DMS53 (cell line): Measurements from ENCODE around the gene HOXB7.

ENCODE experiments used
- DNase-seq: peaks from one replicate; lab custom pipeline; 2025; lab: John Stamatoyannopoulos, UW

The HOXB7 gene

DNA sequence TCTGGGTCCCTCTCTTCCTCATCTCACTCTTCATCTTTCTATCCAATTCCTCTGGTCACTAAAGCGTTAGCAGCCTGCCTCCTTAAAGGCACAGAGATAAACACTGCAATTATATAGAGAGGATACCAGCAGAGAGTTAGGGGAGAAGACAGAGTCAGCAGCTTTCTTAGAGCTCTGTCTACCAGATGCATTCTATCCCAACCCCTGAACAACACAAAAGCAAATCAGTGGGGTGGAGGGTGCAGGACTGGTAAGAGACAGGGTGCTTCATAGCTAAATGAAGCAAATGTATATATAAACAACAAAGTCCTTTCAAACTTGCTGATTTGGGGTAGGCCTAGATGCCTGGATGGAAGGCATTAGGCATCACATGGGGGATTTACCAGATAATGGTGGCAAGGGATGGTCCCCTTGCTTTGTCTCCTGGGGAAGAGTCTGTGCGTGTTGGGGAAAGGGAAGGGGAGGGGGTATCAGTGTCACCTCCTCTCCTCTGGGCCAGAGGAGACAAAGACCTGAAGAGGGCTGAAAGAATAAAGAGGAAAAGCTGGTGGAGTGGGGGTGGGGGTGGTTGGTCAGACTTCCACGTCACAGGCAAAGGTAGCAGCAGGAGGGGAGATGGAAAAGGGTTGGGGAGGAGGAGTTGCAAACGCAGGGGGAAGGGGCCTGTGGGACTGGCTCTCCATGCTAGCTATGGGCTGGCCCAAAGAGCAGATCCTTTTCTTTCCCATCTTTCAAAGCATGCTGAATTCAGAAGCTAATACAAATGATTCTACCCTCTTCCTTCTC, 44.7 kb downstream of the HOXB7 start:
- no peak for DNase-seq

DNA sequence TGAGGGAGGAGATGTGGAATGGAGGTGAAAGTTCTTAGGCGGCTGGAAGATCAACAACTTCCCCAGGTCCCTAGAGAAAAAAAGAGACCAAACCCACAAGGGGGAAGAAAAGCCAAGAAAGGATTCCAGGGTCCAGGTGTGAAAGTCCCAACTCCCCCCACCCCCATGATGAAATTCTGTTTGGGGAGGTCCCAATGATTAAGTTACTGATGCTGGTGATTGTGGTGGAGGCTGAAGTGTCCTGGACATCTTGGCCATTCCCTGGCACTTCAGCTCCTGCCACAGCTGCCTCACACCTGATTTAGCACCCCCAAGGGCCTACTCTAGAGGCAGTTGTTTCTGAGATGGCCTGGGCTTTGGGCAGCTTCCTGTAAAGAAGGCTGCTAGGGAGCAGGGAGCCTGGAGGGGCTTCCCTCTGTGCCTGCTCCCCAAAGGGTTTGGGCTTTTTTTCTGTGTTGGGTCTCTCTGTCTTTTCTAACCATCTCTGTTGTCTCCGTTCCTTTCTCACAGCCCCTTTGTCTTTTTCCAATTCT, 45.7 kb downstream of the HOXB7 start:
- DNase-seq, result no peak

DNA sequence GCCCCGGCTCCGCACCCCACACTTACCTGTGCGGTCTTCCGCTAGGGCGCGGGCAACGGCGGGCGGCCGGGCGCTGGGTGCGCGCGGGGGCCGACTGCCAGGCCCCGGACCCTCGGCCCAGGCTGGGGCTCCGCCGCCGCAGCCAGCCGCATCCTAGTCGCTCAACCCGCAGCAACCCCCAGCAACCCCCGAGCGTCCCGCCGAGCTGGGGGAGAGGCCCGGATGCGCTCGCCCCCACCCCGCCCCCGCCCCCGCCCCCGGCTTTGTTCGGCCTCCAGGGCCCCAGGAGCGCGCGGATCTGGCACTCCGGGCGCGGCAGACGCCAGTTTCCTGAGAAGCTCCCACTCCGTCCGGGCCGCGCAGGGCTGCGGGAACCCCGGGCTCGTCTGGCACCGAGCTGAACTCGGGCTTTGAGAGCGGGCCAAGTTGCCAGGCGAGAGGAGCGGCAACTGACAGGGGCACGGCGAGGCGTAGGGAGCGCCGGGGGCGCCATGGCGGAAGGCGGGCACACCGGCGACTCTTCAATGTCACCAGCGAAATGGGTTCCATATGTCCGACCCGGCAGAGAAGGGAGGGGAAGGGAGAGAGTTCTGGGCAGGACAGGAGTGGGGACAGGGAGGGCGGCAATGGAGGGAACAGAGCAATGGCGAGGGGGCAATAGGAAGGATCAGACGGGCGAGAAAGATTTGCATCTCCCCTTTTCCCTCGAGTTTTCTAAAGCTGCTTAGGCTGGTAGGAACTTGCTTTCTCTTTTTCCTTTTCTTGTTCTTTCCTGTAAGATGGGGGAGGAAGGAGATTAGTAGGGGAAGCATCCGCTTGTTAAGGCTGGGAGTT, 46.4 kb downstream of the HOXB7 start:
- DNase-seq, result no peak

DNA sequence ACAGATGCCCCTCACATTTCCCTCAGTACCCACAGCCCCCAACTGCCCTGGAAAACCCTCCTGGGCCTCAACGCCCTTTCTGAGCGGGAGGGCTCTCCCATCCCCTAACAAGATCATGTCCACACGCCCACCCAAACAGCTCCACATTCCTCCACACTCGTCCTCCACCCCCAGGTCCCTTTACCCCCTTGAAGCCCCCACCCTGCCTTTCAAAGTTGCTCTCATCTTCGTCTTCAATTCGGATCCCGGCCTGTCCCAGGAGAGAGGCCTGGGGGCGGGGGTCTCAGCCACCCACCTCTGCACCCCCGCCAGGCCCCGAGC, 47.0 kb downstream of the HOXB7 start:
- no peak for DNase-seq

DNA sequence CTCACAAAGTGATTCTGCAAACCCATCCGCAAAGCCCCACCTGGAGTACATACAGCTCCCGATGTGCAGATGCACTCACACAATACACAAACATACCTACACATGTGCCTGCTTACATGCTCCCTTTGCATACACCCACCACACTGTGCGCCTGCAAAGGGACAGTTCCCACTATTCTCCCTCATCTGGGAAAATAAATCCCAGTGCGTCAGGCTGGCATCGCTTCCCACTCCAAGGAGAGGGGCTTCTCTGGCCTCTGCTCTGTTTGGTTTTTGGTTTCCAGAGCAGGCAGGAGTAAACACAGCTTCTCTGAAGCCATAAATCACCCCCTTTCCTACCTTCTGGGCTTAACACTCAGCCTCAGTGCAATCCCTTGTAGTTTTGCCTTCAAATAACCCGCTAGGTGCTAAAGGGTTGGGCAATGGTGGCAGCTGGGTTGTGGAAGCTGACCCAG, 47.4 kb downstream of the HOXB7 start:
- DNase-seq, result no peak

DNA sequence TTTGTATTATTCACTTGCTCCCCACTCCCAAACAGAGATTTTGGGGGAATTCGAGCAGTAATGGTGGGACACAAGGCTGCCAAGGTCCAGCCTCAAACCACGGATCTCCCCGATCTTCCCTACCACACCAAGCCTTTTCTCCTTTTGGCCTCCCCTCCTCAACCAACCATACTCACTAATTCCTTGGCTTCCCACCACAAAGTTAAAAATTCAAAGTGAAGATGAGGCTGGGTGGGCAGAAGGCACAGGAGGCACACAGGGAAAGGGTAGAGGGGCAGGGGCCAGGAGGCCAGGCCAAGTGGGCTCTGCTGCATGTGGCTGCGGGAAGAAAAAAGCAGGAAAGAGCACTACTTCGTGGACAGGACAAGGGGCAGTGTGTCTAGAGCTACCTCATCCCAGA, 47.9 kb downstream of the HOXB7 start:
- no peak for DNase-seq

DNA sequence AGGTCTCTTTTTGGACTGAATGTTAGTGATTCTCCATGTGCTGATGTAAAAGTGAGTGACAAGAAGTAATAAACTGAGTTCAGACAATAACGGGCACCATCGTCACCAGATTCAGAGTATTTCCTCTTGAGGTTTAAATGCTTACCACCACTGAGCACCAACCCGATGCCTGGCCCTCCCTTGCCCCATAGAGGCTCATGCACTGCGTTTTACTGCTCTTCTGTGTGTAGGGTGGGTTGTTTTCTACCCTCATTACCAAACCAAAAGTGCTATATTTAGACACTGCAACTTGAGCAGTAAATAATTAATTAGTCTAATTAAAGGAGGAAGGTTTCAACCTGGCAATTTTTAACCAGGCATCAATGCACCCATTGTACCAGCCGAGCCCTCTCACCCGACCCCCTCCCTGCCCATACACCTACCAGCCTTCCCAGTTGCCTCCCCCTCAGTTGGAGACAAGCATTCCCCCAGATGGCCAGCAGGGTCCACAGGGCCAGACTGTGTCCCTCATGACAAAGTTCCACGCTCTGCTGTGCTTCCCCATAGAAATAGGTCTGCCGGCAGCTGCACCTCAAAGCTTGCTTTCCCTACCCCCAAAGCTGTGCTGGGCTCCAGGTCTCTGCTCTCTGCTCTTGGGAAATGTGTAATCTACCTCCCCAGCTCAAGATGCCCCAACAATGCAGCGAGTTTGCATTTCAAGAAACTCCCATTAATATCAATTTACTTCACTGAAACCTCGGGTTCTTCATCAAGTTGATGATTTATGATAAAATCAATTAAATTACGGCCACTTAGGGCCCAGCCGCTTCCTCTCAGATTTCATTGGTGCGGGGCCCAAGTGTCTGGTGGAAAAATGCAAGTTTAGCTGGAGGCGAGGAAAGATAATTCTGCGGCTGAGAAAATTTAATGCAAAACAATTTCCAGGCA, 48.7 kb downstream of the HOXB7 start:
- peak; percentile 31 for DNase-seq

DNA sequence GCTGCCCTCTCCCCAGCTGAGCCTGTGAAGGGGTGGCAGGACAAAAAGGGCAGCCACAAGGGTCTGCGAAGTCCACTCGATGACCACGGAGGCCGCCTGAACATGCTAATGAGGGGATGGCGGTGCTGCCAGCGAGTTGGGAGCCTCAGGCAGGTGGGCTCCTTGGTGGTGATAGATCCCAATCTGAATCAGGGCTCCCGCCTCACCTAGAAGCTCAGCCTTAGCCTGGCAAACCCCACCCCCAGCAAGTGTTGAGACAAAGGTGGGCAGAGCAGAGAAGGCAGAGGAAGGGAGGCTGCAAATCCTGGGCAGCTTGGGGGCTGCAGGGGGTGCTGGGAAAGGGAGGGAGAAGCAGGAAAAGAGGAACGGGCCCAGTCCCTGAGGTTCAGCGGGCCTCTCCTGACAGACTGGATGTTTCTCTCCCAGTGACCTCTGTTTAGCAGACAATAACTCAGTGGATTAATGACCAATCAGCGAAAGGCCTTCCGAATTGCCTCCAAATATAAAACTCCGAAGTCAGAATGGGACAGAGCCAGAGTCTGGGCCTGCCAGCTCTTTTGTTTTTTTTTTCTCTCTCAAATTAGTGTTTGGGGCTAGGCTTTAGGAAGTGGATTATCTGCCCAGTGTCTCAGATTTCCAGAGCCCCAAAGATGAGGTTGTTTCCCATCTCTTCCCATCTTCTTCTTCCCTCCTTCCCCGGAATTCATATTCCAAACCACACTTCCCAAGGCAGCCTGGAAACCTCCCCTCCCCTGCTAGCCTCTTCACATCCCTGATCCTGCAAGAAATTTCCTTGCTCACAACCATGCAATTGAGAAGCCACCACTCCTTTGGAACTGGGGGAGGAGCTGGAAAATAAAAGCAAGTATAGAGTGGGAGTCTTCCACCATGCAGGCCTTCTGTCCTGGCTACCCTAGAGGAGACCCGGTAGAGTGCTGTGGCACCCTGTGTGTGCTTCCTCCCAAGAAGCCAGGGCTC, 50.7 kb downstream of the HOXB7 start:
- no peak for DNase-seq

DNA sequence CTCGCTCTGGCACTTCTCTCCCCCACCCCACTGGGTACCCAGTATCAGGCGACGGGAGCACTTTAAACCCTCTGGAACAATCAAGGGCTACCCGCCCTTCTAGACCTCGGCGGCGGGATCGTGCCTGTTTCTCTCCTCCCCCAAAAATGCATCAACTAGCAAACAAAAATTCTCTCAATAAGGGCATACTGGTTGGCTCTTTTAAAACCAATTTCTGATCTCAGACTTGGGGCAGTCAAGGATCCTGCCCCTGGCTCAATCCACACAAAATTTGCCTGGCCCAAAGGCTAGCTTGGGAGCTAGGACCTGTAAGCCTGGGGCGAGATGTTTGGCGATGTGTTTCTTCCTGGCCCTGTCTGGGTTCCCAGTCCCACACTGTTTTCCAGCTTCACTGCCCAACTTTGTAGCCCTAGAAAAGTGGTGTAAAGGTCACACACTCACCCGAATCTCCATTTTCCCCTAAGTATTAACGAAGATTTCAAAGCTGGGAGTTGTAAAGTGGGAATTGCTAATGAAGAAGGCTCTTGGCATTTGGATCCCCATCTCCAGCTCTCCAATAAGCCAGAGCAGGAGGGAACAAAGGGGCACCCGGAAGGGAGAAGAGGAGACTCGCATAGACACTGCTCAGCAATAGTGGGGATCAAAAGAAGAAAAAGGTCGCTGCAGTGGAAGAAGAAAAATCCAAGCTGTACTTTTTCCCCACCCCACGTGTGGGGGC, 51.5 kb downstream of the HOXB7 start:
- no peak for DNase-seq

DNA sequence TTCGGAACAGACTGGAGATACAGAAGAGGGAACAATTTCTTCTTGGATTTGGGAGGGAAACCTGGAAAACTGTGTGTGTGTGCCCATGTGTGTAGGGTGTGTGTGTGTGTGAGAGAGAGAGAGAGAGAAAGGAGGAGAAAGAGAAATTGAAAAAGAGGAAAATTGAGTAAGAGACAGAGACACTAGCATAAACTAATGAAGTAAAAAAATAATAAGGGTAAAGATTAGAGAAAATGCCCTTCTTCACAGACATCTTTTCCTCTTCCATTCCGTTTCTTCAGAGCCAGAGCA, 52.0 kb downstream of the HOXB7 start:
- no peak for DNase-seq

DNA sequence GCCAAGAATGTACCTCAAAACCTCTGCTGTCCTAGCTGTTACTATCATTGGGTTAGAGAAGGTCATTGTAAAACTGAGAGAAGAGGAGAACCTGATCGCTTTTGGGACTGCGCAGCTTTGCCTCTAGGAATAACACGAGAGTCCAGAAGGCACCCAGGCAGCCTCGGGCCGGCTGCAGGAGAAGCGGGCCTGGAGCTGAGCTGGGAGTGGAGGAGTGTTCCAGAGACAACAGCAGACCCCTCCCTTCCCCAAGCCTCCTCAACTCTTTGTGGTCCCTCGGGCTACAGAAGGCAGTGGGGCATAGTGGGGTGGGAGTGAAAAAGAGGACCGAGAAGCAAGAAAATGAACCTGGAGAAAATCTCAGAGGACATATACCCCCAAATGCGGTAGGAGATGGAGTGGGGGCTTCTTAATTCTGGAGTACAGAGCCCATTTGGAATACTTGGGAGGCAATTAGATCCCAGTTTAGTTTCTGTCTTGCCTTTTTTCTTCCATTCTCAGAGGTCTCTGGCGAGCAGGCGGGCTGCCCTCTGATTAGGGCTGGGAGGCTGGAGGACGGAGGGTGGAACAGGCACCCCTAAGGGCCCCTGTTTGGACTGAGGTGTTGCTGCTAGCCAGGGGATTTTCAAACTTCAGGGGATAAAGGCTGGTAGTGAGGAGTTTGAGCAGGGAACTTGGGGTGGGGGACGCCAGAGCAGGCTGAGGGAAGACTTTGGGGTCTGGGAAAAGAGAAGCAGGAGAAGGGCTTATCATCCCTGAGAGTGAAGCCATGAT, 52.6 kb downstream of the HOXB7 start:
- DNase-seq, result no peak
